Measurements from ENCODE around the gene NXF1. TPM values are rescaled to one million over a fixed set of nuclear protein-coding genes. Genes with fewer than 3 reads are reported as not detected.

The NXF1 gene
- polyA plus RNA-seq, 1 of the 3 experiments (the other 2 are of a cell fraction): 59.7 TPM

DNA sequence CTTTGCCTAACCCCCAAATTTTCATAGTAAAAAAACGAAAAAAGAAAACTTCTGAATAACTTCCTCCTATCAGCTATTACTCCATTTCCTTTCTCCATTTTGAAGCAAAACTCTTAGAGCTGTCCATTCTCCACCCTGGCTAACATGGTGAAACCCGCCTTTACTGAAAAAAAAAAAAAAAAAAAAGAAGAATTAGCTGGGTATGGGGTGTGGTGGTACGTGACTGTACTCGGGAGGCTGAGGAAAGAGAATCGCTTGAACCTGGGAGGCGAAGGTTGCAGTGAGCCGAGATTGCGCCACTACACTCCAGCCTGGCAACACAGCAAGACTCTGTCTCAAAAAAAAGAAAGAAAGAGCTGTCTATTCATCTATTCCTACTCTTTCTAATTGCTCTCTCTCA is 11.3 kb upstream of the NXF1 start:
- no peaks in the 10 kb centered on the region for H4K20me1 ChIP-seq (ENCODE audit: insufficient read depth)
- no peak overlapping the region for H2AFZ ChIP-seq (ENCODE audit: low read depth)
- H3K4me2 ChIP-seq: no peak overlapping the region
- no peaks in the 10 kb centered on the region for H3K9me3 ChIP-seq
- TF ChIP-seq CHD2 (IDR thresholded peaks at IDR 0.05; ENCODE audit: low read length, partially characterized antibody) (no peak), POLR2AphosphoS5 (IDR thresholded peaks at IDR 0.05; ENCODE audit: low read depth, low read length) (no peak), RXRA (IDR thresholded peaks at IDR 0.05; ENCODE audit: borderline replicate concordance, low read depth) (no peak), RAD21 (IDR thresholded peaks at IDR 0.05; ENCODE audit: low read length) (no peak), MEF2A (IDR thresholded peaks at IDR 0.05; ENCODE audit: borderline replicate concordance, low read depth) (no peak), TCF12 (IDR thresholded peaks at IDR 0.05) (no peak), RFX5 (IDR thresholded peaks at IDR 0.05; ENCODE audit: low read length) (no peak), MXI1 (IDR thresholded peaks at IDR 0.05; ENCODE audit: low read depth, low read length) (no peak), FOSL2 (IDR thresholded peaks at IDR 0.05; ENCODE audit: borderline replicate concordance, low read depth) (no peak), NFIC (IDR thresholded peaks at IDR 0.05; ENCODE audit: borderline replicate concordance) (no peak), SIN3A (IDR thresholded peaks at IDR 0.05; ENCODE audit: borderline replicate concordance, low read depth, low read length) (no peak), GATA2 (CRISPR knock-in tag; IDR thresholded peaks at IDR 0.05) (no peak)
- TF ChIP-seq, protein P1, sequence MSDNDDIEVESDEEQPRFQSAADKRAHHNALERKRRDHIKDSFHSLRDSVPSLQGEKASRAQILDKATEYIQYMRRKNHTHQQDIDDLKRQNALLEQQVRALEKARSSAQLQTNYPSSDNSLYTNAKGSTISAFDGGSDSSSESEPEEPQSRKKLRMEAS (IDR thresholded peaks at IDR 0.05; ENCODE audit: low read depth): no peak
- TF ChIP-seq, protein P2, sequence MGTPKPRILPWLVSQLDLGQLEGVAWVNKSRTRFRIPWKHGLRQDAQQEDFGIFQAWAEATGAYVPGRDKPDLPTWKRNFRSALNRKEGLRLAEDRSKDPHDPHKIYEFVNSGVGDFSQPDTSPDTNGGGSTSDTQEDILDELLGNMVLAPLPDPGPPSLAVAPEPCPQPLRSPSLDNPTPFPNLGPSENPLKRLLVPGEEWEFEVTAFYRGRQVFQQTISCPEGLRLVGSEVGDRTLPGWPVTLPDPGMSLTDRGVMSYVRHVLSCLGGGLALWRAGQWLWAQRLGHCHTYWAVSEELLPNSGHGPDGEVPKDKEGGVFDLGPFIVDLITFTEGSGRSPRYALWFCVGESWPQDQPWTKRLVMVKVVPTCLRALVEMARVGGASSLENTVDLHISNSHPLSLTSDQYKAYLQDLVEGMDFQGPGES (IDR thresholded peaks at IDR 0.05; ENCODE audit: low read depth, low read length): no peak
- TF ChIP-seq, protein P3, sequence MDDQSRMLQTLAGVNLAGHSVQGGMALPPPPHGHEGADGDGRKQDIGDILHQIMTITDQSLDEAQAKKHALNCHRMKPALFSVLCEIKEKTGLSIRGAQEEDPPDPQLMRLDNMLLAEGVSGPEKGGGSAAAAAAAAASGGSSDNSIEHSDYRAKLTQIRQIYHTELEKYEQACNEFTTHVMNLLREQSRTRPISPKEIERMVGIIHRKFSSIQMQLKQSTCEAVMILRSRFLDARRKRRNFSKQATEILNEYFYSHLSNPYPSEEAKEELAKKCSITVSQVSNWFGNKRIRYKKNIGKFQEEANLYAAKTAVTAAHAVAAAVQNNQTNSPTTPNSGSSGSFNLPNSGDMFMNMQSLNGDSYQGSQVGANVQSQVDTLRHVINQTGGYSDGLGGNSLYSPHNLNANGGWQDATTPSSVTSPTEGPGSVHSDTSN (IDR thresholded peaks at IDR 0.05): no peak
- TF ChIP-seq, protein P4, sequence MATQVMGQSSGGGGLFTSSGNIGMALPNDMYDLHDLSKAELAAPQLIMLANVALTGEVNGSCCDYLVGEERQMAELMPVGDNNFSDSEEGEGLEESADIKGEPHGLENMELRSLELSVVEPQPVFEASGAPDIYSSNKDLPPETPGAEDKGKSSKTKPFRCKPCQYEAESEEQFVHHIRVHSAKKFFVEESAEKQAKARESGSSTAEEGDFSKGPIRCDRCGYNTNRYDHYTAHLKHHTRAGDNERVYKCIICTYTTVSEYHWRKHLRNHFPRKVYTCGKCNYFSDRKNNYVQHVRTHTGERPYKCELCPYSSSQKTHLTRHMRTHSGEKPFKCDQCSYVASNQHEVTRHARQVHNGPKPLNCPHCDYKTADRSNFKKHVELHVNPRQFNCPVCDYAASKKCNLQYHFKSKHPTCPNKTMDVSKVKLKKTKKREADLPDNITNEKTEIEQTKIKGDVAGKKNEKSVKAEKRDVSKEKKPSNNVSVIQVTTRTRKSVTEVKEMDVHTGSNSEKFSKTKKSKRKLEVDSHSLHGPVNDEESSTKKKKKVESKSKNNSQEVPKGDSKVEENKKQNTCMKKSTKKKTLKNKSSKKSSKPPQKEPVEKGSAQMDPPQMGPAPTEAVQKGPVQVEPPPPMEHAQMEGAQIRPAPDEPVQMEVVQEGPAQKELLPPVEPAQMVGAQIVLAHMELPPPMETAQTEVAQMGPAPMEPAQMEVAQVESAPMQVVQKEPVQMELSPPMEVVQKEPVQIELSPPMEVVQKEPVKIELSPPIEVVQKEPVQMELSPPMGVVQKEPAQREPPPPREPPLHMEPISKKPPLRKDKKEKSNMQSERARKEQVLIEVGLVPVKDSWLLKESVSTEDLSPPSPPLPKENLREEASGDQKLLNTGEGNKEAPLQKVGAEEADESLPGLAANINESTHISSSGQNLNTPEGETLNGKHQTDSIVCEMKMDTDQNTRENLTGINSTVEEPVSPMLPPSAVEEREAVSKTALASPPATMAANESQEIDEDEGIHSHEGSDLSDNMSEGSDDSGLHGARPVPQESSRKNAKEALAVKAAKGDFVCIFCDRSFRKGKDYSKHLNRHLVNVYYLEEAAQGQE (IDR thresholded peaks at IDR 0.05; ENCODE audit: low read depth, low read length): no peak
- TF ChIP-seq, protein P5, sequence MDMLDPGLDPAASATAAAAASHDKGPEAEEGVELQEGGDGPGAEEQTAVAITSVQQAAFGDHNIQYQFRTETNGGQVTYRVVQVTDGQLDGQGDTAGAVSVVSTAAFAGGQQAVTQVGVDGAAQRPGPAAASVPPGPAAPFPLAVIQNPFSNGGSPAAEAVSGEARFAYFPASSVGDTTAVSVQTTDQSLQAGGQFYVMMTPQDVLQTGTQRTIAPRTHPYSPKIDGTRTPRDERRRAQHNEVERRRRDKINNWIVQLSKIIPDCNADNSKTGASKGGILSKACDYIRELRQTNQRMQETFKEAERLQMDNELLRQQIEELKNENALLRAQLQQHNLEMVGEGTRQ (IDR thresholded peaks at IDR 0.05; ENCODE audit: borderline replicate concordance, low read depth, low read length): no peak
- H3K9me2 ChIP-seq: no peaks in the 10 kb centered on the region
- no peak overlapping the region for H3K4me3 ChIP-seq (ENCODE audit: low read depth in 2 of 2, low read length in 1 of 2)
- CTCF ChIA-PET: interaction anchor here (0.6 to 1.5 kb wide), 5 partner anchors 10 to 46 kb away, joined by 3 to 4 read pairs (median 3); partner anchors contain the start of genes NXF1 and TMEM179B
- peaks cover 11% of the 10 kb centered on the region for H3F3A ChIP-seq (replicated peaks; ENCODE audit: insufficient read depth)
- POLR2A ChIA-PET: interaction anchor here (0.7 to 1.9 kb wide), 2 partner anchors 9 to 11 kb away, joined by 3 to 6 read pairs; partner anchors contain the start of gene NXF1
- DNase-seq: no peak
- H3K36me3 ChIP-seq (replicated peaks in 1 of 2; ENCODE audit: control insufficient read depth in 1 of 2, insufficient read depth in 2 of 2, low read length in 1 of 2): peaks cover 5 to 32% of the 10 kb centered on the region in 2 experiments
- no peak overlapping the region for H3K27ac ChIP-seq (ENCODE audit: low read depth in 2 of 2, low read length in 1 of 2)
- WGBS (ENCODE audit: low lambda C conversion rate): 93% methylated on average over 8 of the region's 8 CpGs
- no peaks in the 10 kb centered on the region for H3K4me1 ChIP-seq (ENCODE audit: control insufficient read depth in 1 of 2, insufficient read depth in 2 of 2, low read depth in 1 of 2, low read length in 1 of 2)
- H3K79me2 ChIP-seq (ENCODE audit: insufficient read depth): no peaks in the 10 kb centered on the region
- no peak overlapping the region for H3K9ac ChIP-seq
- H3K27me3 ChIP-seq (ENCODE audit: insufficient read depth): no peaks in the 10 kb centered on the region

All from SK-N-SH (cell line).